GM19463 (cell line): ENCODE data around the gene PLEKHG5.
"Not testable (repeated sequence)": the region's sequence is repeated elsewhere in the genome, so short reads cannot be mapped to it uniquely, and the experiment has no call there.

Source experiments
- ATAC-seq: cut with Tn5 transposase; IDR thresholded peaks from one replicate; pipeline ENCODE4 v1.9.1; 2021; ENCODE audit warnings: mild to moderate bottlenecking, moderate library complexity; ENCODE audit not compliant: unreplicated experiment

Gene PLEKHG5

DNA sequence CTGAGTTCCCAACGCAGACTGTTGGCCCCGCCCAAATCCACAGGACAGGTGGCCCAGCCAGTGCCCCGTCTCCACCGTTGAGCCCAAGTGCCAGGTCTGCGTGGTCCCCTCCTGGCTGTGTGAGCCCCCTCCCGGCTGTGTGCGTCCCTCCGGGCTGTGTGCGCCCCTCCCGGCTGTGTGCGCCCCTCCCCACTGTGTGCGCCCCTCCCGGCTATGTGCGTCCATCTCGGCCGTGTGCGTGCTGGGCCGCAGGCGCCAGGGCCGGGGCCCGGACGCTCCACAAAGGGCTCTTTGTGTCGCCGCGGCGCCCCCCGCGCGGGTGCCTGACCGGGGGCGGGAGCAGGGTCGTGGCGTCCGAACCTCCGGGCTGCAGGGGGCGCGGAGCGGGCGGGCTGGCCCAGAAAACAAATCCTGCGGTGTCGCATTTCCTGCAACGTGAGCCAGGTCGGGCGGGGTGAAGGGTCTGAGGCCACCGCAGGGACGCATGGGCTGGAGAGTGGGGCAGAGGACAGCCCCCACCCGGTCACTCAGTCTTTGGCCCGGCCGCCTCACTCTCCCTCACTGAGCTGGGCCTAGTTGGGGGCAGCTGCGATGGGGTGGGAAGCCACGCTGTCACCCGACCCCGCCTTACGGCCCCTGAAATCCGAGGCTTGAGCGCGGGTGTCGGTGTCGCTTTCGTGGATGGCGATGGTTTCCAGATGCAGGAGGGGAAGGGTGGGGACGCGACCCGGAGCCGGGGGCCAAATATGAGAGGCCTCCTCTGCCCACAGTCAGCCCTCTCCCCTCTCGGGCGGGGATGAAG lies 44.2 kb downstream of the PLEKHG5 start:
- no peak for ATAC-seq

DNA sequence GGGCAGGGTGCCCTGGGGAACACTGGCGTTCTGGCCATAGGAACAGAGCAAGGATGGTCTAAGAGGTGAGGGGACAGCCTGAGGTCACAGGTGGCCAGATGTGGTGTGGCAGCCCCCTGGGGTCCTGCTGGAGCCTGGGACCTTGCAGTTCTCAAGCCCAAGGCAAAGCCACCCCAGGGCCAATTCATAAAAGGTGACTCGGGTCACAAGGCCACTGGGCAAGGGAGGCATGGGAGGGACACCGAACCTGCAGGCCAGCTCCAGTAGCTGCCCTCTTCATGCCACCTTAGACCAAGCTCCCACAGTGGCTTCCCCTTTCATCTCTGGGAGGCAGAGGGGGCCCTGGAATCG lies 44.8 kb downstream of the PLEKHG5 start:
- ATAC-seq = no peak

DNA sequence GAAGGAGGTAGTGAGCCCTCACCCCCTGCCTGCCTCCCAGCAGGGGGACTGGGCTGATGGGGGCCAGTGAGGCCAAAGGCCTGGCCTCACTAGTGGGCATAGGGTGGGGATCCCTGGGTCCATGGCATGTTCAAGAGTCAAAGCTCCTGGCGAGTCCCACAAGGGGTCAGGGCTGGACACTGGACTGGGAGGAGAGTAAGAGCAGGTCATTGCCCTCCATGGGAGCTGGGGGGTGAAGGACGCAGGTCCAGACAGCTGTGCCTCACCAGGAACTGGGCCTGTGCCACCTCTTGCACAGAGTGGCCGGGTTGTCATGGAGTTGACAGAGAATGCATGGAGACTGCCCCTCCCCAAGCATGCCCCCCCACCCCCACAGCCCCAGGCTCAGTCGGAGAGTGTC lies 45.5 kb downstream of the PLEKHG5 start:
- not testable (repeated sequence) for ATAC-seq

- no peak for ATAC-seq
Observed at GRCh38 chr1:6445062-6445763, 46.3 kb downstream of the PLEKHG5 start.

- ATAC-seq = no peak
Observed at GRCh38 chr1:6444377-6444776, 47.1 kb downstream of the PLEKHG5 start.

DNA sequence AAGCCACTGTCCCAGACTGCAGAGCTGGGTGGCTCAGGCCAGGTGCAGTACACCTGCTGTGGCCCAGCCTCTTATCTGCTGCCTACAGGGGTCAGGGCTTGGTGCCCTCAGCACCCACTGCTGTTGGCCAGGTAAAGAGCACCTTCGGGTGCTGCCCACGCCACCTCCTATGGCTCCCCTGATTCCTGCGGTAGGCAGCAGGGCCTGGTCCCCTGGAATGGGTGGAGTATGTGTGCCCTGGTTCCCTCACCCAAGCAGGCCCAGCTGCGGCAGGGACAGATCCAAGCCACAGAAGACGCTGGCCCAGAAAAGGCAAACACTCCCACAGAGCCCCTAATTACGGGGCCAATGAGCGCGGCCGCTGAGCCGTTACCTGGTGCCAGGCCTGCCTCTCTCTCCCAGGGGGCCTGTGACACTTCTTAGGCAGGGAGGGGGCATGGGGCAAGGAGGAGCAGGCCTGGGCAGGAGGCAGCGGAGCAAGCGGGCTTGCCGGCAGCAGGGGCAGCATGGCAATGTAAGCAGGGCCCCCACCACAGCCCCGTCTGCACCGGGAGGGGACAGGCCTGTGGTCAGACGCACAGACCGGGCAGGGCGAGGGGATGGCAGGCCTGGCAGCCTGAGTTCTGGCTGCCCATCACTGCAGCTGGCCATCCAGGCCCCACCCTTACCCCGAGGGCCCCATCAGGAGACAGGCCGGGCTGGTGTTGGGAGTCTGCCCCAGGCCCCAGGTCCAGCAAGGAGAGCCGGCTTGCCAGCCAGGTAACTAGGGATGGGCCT lies 47.9 kb downstream of the PLEKHG5 start:
- no peak for ATAC-seq

GRCh38 chr1:6441586-6441985 lies 49.9 kb downstream of the PLEKHG5 start:
- ATAC-seq = no peak

DNA sequence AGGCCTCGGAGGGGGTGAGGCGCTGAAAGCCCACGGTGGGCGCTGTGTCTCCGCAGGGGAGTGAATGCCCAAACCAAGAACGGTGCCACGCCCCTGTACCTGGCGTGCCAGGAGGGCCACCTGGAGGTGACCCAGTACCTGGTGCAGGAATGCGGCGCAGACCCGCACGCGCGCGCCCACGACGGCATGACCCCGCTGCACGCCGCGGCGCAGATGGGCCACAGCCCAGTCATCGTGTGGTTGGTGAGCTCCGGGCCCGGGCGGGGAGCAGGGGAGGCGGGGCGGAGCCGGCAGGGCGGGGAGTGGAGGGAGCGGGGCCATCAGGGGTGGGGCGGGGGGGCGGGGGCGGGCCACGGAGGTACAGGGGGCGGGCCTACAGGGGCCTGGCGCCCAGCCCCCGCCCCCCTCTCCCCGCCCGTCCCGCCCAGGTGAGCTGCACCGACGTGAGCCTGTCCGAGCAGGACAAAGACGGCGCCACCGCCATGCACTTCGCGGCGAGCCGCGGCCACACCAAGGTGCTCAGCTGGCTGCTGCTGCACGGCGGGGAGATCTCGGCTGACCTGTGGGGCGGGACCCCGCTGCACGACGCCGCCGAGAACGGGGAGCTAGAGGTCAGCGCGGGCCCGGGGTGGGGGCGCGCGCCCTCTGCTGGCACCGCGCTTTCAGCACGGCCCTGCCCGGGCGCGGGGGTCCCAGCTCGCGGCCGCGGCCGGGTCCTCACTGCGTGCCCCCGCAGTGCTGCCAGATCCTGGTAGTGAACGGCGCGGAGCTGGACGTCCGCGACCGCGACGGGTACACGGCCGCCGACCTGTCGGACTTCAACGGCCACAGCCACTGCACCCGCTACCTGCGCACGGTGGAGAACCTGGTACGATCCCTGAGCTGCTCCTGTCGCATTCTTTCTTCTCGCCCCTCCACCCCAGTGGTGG lies 51.0 kb downstream of the PLEKHG5 start:
- peak; percentile 63 for ATAC-seq

DNA sequence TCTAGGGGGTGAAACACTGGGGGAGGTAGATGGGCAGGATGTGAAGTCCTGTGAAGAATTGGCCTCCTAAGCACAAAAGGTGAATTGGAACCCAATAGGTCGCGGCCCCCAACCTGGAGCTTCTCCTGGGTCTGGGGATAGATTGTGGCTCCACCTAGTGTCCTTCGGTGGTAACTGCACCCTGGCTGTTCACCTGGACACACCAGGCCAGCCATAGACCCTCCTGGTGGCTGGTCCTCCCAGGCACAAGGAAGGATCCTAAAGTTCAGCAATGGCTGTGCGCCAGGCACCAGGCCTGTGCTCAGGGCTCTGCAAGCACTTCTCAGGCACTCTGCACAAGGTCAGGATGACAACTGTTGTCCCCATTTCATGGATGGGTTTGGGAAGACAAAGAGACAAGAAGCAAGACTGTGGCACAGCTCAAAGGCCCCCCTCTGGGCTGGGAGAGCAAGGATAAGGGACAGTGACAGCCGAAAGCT lies 53.4 kb downstream of the PLEKHG5 start:
- no peak for ATAC-seq

GRCh38 chr1:6437012-6437700 lies 54.3 kb downstream of the PLEKHG5 start:
- not testable (repeated sequence) for ATAC-seq

GRCh38 chr1:6436277-6436676 lies 55.2 kb downstream of the PLEKHG5 start:
- not testable (repeated sequence) for ATAC-seq

- ATAC-seq = no peak
Observed at GRCh38 chr1:6435547-6435946, 55.9 kb downstream of the PLEKHG5 start.

- no peak for ATAC-seq
Observed at GRCh38 chr1:6435129-6435528, 56.3 kb downstream of the PLEKHG5 start.

DNA sequence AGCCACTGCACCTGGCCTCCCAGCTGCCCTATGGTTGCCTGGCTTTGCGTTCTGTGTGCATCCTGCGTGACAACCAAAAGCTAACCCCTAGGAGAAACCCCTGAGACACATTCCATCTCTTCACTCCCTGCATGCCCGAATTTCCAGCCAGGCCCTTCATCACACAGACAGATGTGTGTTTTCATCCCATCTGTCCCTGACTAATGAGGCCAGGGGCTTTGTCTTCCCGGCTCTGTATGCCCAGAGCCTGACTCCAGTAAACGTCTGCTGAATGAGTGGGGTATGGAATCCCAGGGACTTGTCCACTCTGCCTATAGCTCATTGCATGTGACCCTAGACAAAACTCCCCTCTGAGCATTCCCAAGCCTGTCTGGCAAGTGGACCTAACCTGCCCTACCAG lies 57.3 kb downstream of the PLEKHG5 start:
- no peak for ATAC-seq

- ATAC-seq = not testable (repeated sequence)
Observed at GRCh38 chr1:6431645-6432579, 59.6 kb downstream of the PLEKHG5 start.

- not testable (repeated sequence) for ATAC-seq
Observed at GRCh38 chr1:6429660-6430411, 61.6 kb downstream of the PLEKHG5 start.

DNA sequence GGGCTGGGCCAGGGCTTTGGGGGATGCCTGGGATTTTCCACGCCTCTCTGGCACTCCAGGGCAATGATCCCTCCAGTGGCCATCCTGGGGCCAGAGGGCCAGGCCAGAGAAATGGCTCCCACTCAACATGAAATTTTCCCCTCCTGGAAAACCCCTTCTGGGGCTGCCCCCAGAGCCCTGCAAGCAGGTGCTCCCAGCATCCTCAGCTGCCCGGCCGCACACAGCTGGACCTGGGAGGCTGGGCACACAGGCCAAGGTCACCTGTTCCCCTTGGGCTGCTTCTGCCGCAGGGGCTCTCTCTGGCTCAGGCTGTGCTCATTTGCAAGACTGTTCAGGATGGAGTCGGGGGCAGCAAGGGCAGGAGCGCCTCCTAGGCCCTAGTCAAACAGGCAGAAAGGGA lies 63.0 kb downstream of the PLEKHG5 start:
- ATAC-seq = not testable (repeated sequence)
